ENCODE measurements around the gene MFGE8. TPM values are rescaled to one million over a fixed set of nuclear protein-coding genes. Genes with fewer than 3 reads are reported as not detected.
A peak's percentile ranks its signal among the peaks of the same experiment; 100 is the strongest.

MFGE8 gene
- total RNA-seq, 1 donor from 2014 or later = 193 TPM

DNA sequence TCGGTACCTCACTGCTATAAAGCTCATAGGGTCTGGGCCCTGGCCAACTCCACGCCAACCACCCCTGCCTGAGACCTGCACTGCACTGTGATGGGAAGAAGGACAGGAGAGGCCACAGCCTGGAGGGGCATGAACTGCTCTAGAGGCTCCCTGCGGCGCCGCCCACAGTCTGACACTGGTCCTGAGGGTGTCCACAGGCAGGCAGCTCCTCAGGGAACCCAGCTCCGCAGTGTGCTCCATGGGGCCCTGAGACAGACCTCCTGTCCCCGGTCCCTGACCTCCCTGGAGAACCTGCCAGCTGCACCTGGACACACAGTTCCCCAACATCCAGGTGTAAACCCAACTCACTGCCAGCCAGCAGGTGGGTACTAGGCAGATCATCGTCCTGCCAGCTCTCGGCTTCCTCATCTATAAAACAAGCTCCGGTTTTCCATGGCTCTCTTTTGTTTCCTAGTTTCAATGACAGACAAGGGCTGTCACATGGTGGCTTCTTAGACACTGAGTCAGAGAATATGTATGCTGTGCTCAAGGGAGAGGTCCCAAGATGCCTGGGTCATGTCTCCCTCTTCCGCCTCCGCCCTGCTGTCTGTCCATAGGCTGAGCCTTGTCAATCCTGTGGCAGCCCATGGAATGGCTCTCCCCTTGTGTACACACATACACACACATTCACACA is 12.7 kb downstream of the MFGE8 start:
- peak; percentile 82 for DNase-seq (ENCODE audit: low read depth)

DNA sequence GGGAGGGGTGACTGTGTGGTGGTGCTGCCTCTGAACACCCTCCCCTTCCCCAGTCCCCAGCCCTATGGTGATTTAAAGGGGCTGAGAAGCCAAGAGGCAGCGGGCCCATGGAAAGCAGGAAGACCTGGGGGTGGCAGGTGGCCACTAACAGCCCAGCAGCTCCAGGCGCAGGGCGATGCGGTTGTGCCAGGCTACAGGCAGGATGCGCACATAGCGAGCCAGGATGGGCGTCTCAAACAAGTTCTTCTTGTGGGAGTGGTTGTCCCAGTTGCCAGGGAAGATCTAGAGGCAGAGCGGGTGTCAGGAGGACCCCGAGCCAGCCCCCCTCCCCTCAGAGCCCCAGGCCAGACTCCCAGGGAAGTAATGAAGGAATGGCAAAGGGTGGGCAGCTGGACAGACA is 13.9 kb downstream of the MFGE8 start:
- DNase-seq (ENCODE audit: low read depth) = no peak

GRCh38 chr15:88898736-88899135 is 14.4 kb downstream of the MFGE8 start:
- no peak for DNase-seq (ENCODE audit: low read depth)

GRCh38 chr15:88897456-88898194 is 15.6 kb downstream of the MFGE8 start:
- DNase-seq (ENCODE audit: low read depth) = peak; percentile 89

- DNase-seq (ENCODE audit: low read depth) = no peak
These were observed 16.1 kb downstream of the MFGE8 start for GRCh38 chr15:88897142-88897455.

DNA sequence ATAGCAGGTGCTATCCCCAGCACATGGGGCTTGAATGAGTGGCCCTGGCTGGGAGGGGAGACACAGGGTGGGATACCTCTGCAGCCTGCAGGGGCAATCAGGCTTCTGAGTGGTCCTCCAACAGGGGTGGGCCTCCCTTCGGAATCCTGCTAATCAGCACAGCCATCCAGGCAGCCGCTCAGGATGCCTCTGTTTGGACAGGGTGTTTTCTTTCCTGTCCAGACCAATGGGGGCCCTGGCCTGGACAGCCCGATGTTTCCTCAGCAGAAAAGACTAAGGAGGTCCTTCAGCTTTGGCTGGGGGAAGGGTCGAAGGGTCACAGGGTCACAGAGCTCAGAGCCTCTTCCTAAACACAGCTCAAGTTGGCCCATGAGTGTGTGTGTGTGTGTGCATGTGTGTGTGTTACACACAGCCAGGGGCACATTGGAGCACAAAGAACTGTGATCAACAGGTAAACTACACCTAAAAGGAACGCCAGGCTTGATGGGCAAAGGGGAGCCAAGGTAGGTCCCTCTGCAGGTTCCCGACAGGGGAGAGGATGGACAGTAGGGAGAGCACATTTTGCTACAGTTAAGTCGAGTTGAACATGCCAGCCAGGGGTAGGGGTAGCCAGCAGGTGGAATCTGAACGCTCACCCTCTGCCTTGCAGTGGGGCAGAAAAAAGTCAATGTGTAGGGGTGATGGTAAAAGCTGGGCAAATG is 16.7 kb downstream of the MFGE8 start:
- DNase-seq (ENCODE audit: low read depth) = no peak

DNA sequence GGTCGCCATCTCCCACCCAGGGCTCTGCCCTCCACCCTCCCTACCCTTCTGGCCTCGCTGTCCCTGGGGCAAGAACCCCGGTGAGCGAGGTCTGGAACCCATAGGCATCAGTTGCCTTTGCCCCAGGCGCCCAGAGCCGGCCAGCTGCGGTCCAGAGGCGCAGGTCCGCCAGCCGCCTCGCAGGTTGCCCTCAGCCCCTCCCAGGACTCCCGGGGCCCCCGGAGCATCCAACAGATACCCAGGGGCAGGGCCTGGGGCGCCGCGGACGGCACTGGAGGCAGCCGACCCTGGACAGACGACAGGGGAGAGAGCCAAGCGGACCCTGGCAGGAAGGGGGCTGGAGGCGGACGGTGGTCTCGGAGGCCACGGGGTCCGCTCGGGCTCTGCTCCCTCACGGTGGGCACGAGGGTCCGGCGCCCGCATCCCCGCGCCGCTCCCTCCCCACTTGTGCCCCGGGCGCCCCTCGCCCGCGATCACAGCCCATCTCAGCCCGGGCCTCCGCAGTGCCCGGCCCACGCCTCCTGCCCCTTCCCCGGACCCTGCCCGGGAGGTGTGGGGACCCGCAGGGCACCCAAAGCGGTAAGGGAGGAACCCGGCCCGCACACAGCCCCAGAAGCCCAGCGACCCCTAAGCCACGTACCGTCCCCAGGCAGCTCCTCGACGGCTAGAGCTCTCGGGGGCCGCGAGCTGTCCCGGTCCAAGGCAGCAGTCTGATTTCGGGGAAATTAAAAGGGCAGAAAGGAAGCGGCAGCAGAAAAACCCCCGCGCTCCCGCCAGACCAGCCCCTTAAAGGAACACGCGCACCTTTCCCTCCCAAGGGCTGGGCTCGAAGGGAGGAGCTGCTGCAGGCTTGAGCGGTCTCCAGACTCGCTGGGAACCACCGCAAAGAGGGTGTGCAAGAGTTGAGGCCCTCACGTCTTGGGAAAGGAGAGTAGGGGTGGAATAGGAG is 18.1 kb downstream of the MFGE8 start, which contains the start of gene HAPLN3:
Gene HAPLN3 (minus strand): TSS at position 726 of the 949 bp plus-strand sequence. CDS start 8,246 bp downstream, outside the sequence.
- DNase-seq (ENCODE audit: low read depth) = peak; percentile 31

DNA sequence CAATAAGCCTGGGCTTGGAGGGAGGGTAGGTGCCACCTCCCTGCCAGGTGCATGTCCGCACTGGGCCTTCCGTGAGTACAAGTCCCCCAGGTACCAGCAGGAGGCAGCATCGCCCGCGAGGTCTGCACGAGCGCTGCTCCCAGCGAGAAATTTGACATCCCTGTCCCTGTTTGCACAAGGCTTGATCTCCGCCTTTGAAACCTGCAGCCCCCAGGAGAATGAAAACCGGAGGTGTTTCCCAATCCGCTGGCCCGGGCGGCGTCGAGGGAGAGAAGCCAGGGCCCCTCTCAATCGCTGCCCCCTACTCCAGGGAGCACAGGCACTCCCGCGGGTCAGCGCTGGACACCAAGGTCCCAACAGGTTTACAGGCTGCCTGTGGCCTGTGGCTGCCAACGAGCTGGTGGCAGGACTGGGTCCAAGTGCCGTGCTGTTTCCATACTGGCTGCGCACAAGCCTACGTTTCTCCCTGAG is 18.8 kb downstream of the MFGE8 start:
- DNase-seq (ENCODE audit: low read depth) = no peak

DNA sequence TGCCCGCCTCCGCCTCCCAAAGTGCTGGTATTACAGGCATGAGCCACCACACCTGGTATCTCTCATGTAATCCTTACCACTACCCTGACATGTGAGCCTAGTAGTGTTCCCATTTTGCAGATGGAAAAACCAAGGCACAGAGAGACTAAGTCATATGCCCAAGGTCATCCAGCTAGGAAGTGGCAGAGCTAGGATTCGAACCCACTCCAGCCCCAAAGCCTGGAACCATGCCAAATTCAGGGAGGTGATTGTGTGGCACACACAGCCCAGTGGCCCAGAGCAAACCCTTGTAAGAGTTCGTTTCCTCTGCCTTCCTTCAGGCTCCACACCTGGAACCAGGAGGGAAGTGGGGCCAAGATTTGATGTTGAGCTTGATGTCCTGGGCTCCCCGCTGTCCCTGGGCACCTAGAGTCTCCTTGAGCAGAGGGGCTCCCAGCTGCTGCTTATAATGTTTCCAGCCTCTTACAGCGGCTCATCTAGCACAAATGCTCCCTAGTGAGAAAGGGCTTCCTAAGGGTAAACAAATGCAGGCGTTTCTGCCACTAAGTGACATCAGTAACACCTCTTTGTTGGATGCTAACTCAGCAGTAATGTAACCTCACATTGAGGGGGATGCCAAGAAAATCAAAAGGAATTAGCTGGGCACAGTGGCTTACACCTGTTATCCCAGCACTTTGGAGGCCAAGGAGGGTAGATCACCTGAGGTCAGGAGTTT is 21.5 kb downstream of the MFGE8 start:
- no peak for DNase-seq (ENCODE audit: low read depth)

GRCh38 chr15:88890495-88890894 is 22.7 kb downstream of the MFGE8 start:
- DNase-seq (ENCODE audit: low read depth) = peak; percentile 84

- DNase-seq (ENCODE audit: low read depth) = no peak
These were observed 24.5 kb downstream of the MFGE8 start for GRCh38 chr15:88888719-88889118.

- DNase-seq (ENCODE audit: low read depth) = no peak
These were observed 26.1 kb downstream of the MFGE8 start for GRCh38 chr15:88887068-88887580.

DNA sequence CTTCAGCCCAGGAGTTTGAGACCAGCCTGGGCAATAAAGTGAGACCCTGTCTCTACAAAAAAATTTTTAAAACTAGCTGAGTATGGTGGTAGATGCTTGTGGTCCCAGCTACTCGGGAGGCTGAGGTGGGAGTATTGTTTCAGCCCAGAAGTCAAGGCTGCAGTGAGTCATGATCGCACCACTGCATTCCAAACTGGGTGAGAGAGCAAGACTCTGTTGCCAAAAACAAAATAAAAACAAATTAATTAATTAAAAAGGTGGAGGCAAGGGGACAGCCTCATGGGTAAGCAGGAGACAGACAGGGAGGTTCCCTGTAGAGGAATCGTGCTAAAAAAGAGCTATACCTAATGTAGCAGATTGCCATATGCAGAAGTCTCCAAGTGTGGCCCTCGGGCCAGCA is 30.4 kb downstream of the MFGE8 start:
- peak; percentile 43 for DNase-seq (ENCODE audit: low read depth)

DNA sequence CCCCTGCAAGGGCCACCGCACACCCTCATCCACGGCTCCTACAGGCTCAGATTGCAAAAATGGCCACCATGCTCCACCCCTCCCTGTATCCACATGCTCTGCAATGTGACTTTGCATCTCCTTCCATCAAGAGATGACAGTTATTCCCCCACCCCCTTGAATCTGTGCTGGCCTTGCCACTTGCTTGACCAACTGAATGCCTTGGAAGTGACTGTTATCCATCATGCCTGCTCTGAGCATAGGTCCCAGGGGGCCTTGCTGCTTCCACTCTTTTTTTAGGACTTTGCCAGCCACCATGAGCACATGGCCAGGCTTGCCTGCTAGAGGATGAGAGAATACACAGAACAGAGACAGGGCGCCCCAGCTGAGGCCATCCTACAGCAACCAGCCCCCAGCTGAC is 31.4 kb downstream of the MFGE8 start:
- peak; percentile 87 for DNase-seq (ENCODE audit: low read depth)

- DNase-seq (ENCODE audit: low read depth) = no peak
These were observed 32.0 kb downstream of the MFGE8 start for GRCh38 chr15:88880944-88881740.

DNA sequence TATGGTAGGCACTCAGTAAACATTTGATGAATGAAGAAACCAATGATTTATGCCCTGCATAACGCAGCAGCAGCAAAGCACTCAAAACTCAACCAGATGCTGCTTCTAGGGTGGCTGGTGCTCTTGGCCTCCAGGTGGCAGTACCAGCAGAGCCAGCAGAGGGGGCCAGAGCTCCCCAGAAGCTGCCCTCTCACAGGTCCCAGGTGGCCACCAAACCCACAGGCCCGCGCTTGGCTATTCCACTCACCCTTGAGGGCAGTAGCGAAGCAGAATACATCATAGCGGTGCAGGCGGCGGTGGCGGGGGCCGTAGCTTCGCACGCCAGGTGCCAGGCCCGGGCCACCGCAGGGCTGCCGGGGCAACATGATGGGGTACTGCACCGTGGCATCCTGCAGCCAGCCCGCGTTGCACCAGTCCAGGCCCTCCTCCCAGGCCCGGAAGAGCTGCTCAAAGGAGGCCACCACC is 34.4 kb downstream of the MFGE8 start:
- peak; percentile 57 for DNase-seq (ENCODE audit: low read depth)

DNA sequence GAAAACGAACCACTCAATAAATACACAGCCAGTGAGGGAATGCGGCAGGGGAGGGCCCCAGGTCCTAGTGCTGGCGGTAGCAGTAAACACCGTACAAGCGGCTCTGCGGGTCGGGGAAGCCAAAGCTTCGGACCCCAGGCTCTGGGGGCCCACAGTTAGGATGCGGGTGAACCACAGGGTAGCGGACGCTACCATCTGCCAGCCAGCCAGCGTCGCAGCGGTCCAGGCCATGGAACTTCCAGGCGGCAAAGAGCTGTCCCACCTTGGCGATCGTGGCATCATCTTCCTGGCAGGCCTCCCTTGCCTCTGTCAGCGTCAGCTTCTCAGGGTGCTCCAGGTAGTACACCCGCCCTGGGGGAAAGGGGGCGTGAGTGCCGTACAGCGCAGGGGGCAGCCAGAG is 35.3 kb downstream of the MFGE8 start:
- DNase-seq (ENCODE audit: low read depth) = no peak

DNA sequence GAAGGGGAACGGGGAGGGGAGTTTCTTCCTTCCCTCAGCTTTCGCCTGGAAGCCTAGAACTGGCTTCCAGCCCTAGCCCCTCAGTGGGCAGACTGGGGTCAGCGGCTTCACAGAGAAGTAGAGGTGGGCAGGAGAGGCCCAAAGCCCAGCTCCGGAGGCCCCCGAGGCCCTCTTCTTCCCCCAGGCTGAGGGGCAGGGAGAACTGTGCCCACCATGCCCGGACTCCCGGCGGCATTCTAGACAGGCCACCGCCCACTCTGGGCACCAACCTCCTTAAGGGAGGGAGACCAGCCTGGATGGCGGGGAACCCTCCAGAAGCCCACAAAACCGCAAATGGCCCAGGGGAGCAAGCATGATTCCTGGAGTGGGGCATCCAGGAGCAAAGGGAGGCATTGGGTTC is 35.8 kb downstream of the MFGE8 start:
- DNase-seq (ENCODE audit: low read depth) = no peak

- DNase-seq (ENCODE audit: low read depth) = no peak
These were observed 36.6 kb downstream of the MFGE8 start for GRCh38 chr15:88876573-88876972.

Measured in myocyte (in vitro differentiated cells).